Colonic mucosa (tissue), 4 donors: ENCODE results near the gene UNC5B. TPM values are rescaled to one million over a fixed set of nuclear protein-coding genes. Genes with fewer than 3 reads are reported as not detected.

Source experiments
- DNase-seq: peaks from one replicate; pipeline ENCODE4 v3.0.0-alpha.2; 2020
- H3K27ac ChIP-seq: fragments of 200-600 bp; one replicate; pipeline ENCODE4 v1.8.0; 2021
- H3K27me3 ChIP-seq: fragments of 200-600 bp; one replicate; pipeline ENCODE4 v1.8.0; 2021
- H3K36me3 ChIP-seq: fragments of 200-600 bp; one replicate; pipeline ENCODE4 v1.8.0; 2021
- H3K4me1 ChIP-seq: fragments of 200-600 bp; one replicate; pipeline ENCODE4 v1.8.0; 2021; ENCODE audit warnings: mild to moderate bottlenecking
- H3K4me3 ChIP-seq: fragments of 200-600 bp; one replicate; pipeline ENCODE4 v1.8.0; 2021
- H3K9ac ChIP-seq, 2 donors: one replicate each; pipeline ENCODE4 v1.7.0; 2013; ENCODE audit warnings: control low read depth in 2 of 2, low read depth in 2 of 2, low read length in 2 of 2
- H3K9me3 ChIP-seq: fragments of 200-600 bp; one replicate; pipeline ENCODE4 v1.8.0; 2021
- intact Hi-C: fragments of 100-400 bp; cut with DNase I; formaldehyde crosslinking; loops from one replicate; pipeline ENCODE4 v1.14.1; 2022
- total RNA-seq, 2 donors: library from RNA; stranded (reverse); fragmentation: NEBNext Ultra II Directional in 1 of 2; extraction: Animal tissue kit (Norgen Biotek cat#: 25700) in 1 of 2; gene quantifications; one replicate each; pipeline ENCODE4 v1.2.1, GENCODE V29; 2021
- TF ChIP-seq, protein P1 (sequence below): fragments of 200-600 bp; IDR thresholded peaks from one replicate; pipeline ENCODE4 v1.8.0; 2022; ENCODE audit warnings: antibody characterized with exemption, mild to moderate bottlenecking
- donor health status: healthy.
- donor health status: DM: no; HTN: no; CAD: no.
- donor health status: DM: no; HTN: no; CAD: no.

UNC5B gene
- total RNA-seq, 2 donors from 2014 or later = 18.4 to 18.5 TPM

DNA sequence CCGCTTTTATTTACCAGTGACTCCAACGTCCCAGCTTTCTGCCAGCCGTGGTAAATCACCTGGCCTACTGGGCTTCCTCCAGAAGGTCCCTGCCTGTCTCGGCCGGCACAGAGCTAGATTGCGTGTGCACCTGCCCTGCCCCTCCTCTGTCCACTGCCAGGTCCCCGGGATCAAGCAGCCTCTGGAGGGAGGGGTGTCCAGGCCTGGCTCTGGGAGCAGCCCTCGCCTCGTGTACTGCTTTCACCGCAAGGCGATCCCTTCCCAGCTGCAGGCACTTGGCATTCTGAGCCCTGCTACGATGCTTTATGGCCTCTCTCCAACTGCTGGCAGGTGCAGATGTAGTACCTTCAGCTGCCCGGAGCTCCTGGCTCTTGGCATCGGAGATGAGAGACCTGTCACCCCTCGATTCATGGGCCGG lies 114.1 kb downstream of the UNC5B start:
- no peak overlapping the region for H3K4me3 ChIP-seq
- H3K36me3 ChIP-seq = no peaks in the 10 kb centered on the region
- peak; percentile 49 for DNase-seq
- TF ChIP-seq, protein P1, sequence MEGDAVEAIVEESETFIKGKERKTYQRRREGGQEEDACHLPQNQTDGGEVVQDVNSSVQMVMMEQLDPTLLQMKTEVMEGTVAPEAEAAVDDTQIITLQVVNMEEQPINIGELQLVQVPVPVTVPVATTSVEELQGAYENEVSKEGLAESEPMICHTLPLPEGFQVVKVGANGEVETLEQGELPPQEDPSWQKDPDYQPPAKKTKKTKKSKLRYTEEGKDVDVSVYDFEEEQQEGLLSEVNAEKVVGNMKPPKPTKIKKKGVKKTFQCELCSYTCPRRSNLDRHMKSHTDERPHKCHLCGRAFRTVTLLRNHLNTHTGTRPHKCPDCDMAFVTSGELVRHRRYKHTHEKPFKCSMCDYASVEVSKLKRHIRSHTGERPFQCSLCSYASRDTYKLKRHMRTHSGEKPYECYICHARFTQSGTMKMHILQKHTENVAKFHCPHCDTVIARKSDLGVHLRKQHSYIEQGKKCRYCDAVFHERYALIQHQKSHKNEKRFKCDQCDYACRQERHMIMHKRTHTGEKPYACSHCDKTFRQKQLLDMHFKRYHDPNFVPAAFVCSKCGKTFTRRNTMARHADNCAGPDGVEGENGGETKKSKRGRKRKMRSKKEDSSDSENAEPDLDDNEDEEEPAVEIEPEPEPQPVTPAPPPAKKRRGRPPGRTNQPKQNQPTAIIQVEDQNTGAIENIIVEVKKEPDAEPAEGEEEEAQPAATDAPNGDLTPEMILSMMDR = no peak
- no peak overlapping the region for H3K9ac ChIP-seq
- no peaks in the 10 kb centered on the region for H3K27me3 ChIP-seq
- no peaks in the 10 kb centered on the region for H3K9me3 ChIP-seq
- H3K4me1 ChIP-seq = no peaks in the 10 kb centered on the region
- no peak overlapping the region for H3K27ac ChIP-seq
- intact Hi-C loops = loop anchor here (5.0 to 10.0 kb wide), 2 partner anchors 36 to 168 kb away; no protein-coding TSS in a partner anchor

DNA sequence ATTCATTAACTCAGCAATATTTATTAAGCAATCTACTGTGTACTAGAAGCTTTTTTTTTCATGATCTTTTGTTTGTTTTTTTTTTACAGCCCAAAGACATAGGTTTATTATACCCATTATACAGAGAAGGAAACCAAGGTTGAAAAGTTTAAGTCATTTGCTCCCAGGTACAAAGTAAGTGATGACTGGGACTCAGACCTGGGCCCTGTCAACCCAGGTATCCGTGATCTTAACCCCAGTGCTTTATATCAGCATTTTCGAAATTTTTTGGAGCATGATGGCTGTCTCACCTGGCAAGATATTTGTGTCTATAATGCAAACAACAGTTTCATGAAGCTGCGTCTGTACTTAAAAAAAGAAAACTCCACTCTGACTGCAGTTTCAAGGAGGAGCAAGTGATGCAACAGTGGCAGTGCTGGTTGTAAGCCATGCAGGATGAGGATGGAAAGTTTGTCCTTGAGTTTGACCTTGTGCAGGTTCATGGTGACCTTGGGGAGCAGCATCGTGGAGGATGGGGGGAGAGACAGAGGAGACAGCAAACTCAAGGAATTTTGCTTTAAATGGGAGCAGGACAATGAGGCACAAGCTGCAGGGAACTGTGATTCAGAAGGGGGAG lies 118.5 kb downstream of the UNC5B start:
- Histone ChIP-seq H3K27me3 (no peaks in the 10 kb centered on the region), H3K4me1 (no peaks in the 10 kb centered on the region), H3K36me3 (no peaks in the 10 kb centered on the region), H3K9me3 (no peaks in the 10 kb centered on the region), H3K27ac (no peak overlapping the region), H3K4me3 (no peak overlapping the region), H3K9ac (no peak overlapping the region)
- no peak for DNase-seq
- intact Hi-C loops = no loop called here
- TF ChIP-seq, protein P1 = no peak

DNA sequence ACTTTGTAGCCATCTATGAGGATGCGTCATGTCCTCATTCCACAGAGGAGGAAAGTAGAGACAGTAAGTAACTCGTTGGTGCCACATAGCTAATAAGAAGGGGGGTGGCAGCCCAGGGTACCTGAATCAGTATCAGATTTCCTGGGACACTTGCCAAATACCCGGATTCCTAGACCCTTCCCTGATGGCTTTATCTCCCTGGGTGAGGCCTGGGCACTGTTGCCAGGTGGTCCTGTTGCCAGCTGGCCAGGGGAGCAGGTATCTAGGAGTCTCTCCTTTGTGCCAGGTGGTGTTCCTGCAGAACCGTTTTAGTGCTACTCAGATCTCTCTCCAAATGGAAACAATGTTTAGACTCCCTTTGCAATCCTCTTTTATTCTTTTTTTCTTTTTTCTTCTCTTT lies 119.4 kb downstream of the UNC5B start:
- no peak for DNase-seq
- Histone ChIP-seq H3K27me3 (no peaks in the 10 kb centered on the region), H3K4me1 (no peaks in the 10 kb centered on the region), H3K9me3 (no peaks in the 10 kb centered on the region), H3K27ac (no peak overlapping the region), H3K9ac (no peak overlapping the region), H3K36me3 (no peaks in the 10 kb centered on the region), H3K4me3 (no peak overlapping the region)
- intact Hi-C loops = no loop called here
- TF ChIP-seq, protein P1 = no peak

GRCh38 chr10:71332466-71332865 lies 120.1 kb downstream of the UNC5B start:
- intact Hi-C loops = no loop called here
- Histone ChIP-seq H3K9ac (no peak overlapping the region), H3K27ac (no peak overlapping the region), H3K9me3 (no peaks in the 10 kb centered on the region), H3K4me1 (peaks cover 4% of the 10 kb centered on the region), H3K27me3 (no peaks in the 10 kb centered on the region), H3K4me3 (no peak overlapping the region), H3K36me3 (no peaks in the 10 kb centered on the region)
- DNase-seq = no peak
- TF ChIP-seq, protein P1 = no peak

DNA sequence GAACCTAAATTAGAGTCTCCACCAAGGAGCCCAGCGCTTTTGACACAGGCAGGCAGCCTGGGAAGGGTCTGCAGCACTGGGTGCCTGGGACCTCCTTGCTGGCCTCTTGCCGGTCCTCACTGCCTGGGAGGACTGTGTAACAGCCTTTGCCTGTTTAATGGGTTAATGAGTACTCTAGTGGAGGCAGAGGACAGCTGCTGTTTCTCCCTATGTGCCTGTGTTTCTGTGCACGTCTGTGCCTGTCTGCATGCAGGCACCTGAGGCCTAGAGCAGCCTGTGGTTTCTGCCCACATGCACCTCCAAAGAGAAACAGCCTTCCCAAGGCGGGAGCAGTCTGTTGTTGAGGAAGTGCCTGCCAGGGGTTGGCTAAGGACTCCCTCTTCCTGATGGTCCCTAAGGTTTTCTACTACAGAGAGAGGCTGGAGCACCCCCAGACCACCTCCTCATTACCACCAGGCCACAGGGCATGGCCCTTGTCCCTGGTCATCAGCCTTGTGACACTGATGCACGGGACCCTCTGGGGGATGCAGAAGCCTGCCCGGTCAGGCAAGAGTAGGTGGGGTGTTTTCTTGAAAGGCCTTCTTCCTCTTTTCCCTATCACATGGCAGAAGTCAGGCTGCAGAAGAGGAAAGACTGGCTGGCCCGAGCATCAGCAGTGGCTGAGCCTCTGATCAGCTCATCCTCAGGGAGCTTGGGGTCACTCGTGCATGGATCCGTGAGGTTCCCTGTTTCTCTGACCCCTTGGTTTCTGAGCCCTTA lies 120.9 kb downstream of the UNC5B start:
- Histone ChIP-seq H3K27ac (no peak overlapping the region), H3K4me3 (no peak overlapping the region), H3K9ac (no peak overlapping the region), H3K4me1 (peaks cover 4% of the 10 kb centered on the region), H3K9me3 (no peaks in the 10 kb centered on the region), H3K27me3 (no peaks in the 10 kb centered on the region), H3K36me3 (no peaks in the 10 kb centered on the region)
- intact Hi-C loops = no loop called here
- no peak for DNase-seq
- TF ChIP-seq, protein P1 = no peak
